B cell (primary cell): ENCODE data around the gene ZMYM1.

Experiments
- EZH2 ChIP-seq: IDR thresholded peaks from 2 replicates; pipeline ENCODE4 v1.6.1; 2012; ENCODE audit warnings: borderline replicate concordance, low read depth, mild to moderate bottlenecking, moderate library complexity, low read length; ENCODE audit not compliant: insufficient read depth, poor library complexity, severe bottlenecking
- TF ChIP-seq, protein P1 (sequence below): fragments of 200-600 bp; IDR thresholded peaks from one replicate; pipeline ENCODE4 v1.8.0; 2022; ENCODE audit warnings: antibody characterized with exemption, mild to moderate bottlenecking

DNA sequence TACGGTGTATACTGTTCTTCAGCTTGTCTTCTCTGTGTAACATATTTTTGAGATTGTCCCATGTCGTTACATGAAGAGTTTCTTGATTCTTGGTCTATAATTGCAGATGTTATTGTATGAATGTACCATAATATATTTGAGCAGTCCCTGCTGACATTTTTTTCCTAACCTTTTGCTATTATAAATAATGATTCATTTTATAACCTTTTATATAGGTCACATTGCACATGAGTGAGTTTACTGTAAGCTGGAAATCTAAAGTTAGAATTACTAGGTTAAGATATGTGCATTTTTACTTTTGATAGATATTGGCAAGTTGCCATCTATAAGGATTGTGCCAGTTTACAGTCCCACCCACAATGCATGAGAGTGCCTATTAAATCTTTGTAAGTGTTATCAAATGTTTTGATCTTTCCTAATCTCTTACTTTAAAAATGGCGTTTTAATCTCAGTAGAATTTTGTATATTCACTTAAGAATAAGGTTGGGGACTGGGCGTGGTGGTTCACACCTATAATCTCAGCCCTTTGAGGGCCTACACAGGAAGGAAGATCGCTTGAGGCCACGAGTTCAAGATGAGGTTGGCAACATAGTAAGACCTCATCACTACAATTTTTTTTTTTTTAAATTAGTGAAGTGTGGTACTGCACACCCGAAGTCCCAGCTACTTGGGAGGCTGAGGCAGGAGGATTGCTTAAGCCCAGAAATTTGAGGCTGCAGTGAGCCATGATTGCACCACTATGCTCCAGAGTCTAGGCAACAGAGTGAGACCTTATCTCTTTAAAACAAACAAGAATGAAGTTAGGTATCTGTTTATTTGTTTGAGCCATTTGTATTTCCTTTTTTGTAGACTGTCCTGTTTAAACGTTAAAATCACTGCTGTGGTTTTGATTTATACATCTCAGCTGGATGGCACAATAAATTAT, 36.5 kb downstream of the ZMYM1 start:
- TF ChIP-seq, protein P1, sequence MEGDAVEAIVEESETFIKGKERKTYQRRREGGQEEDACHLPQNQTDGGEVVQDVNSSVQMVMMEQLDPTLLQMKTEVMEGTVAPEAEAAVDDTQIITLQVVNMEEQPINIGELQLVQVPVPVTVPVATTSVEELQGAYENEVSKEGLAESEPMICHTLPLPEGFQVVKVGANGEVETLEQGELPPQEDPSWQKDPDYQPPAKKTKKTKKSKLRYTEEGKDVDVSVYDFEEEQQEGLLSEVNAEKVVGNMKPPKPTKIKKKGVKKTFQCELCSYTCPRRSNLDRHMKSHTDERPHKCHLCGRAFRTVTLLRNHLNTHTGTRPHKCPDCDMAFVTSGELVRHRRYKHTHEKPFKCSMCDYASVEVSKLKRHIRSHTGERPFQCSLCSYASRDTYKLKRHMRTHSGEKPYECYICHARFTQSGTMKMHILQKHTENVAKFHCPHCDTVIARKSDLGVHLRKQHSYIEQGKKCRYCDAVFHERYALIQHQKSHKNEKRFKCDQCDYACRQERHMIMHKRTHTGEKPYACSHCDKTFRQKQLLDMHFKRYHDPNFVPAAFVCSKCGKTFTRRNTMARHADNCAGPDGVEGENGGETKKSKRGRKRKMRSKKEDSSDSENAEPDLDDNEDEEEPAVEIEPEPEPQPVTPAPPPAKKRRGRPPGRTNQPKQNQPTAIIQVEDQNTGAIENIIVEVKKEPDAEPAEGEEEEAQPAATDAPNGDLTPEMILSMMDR = no peak
- no peak for TF ChIP-seq EZH2
